Measurements from ENCODE around the gene ZC3HAV1L. TPM values are rescaled to one million over a fixed set of nuclear protein-coding genes. Genes with fewer than 3 reads are reported as not detected.

ZC3HAV1L gene
- total RNA-seq, 2 donors from 2014 or later: 6.2 to 20.8 TPM

- Histone ChIP-seq H3K4me1 (no peaks in the 10 kb centered on the region), H3K4me3 (no peak overlapping the region), H3K27me3 (no peaks in the 10 kb centered on the region), H3K27ac (no peak overlapping the region), H3K36me3 (replicated peaks in 1 of 2; ENCODE audit: insufficient read depth in 1 of 2, low read depth in 2 of 2) (peaks cover 0 to 12% of the 10 kb centered on the region in 2 donors), H3K9me3 (no peaks in the 10 kb centered on the region)
- TF ChIP-seq POLR2A (IDR thresholded peaks at IDR 0.05) (no peak), CTCF (IDR thresholded peaks at IDR 0.05) (no peak)
- DNase-seq: no peak
- whole genome bisulfite sequencing, 2 donors: 80 to 81% methylated on average over 9 of the region's 9 CpGs
- intact Hi-C loops (cut with DNase I): no loop called here
- ATAC-seq: no peak
Measured at GRCh38 chr7:139066315-139066714, 30.5 kb upstream of the ZC3HAV1L start.

GRCh38 chr7:139065323-139065722 lies 29.5 kb upstream of the ZC3HAV1L start:
- Histone ChIP-seq H3K9me3 (no peaks in the 10 kb centered on the region), H3K27me3 (no peaks in the 10 kb centered on the region), H3K36me3 (replicated peaks in 1 of 2; ENCODE audit: insufficient read depth in 1 of 2, low read depth in 2 of 2) (peaks cover 1 to 15% of the 10 kb centered on the region in 2 donors), H3K27ac (no peak overlapping the region), H3K4me3 (no peak overlapping the region), H3K4me1 (no peaks in the 10 kb centered on the region)
- no peak for ATAC-seq
- no peak for DNase-seq
- intact Hi-C loops (cut with DNase I): no loop called here
- TF ChIP-seq CTCF (IDR thresholded peaks at IDR 0.05) (no peak), POLR2A (IDR thresholded peaks at IDR 0.05) (no peak)
- 81 to 88% methylated on average over 11 of the region's 11 CpGs for WGBS, 2 donors

- TF ChIP-seq POLR2A (IDR thresholded peaks at IDR 0.05): no peak
- ATAC-seq (no peak), DNase-seq (no peak)
- Histone ChIP-seq H3K27ac (no peak overlapping the region), H3K9me3 (no peaks in the 10 kb centered on the region), H3K36me3 (replicated peaks in 1 of 2; ENCODE audit: insufficient read depth in 1 of 2, low read depth in 2 of 2) (peaks cover 3 to 11% of the 10 kb centered on the region in 2 donors), H3K4me1 (no peaks in the 10 kb centered on the region), H3K4me3 (no peak overlapping the region), H3K27me3 (no peaks in the 10 kb centered on the region)
- intact Hi-C loops (cut with DNase I): no loop called here
- 81 to 87% methylated on average over 5 of the region's 5 CpGs for WGBS, 2 donors
Measured at GRCh38 chr7:139061416-139061815, 25.6 kb upstream of the ZC3HAV1L start.

GRCh38 chr7:139060695-139061237 lies 24.9 kb upstream of the ZC3HAV1L start:
- WGBS, 2 donors: 82 to 92% methylated on average over 5 of the region's 5 CpGs
- no peak overlapping the region for H3K27ac ChIP-seq
- H3K27me3 ChIP-seq: no peaks in the 10 kb centered on the region
- no peak for TF ChIP-seq POLR2A (IDR thresholded peaks at IDR 0.05)
- TF ChIP-seq CTCF (IDR thresholded peaks at IDR 0.05): no peak
- peaks cover 3 to 11% of the 10 kb centered on the region in 2 donors for H3K36me3 ChIP-seq (replicated peaks in 1 of 2; ENCODE audit: insufficient read depth in 1 of 2, low read depth in 2 of 2)
- no peak for DNase-seq
- H3K4me3 ChIP-seq: no peak overlapping the region
- ATAC-seq: no peak
- H3K9me3 ChIP-seq: no peaks in the 10 kb centered on the region
- intact Hi-C loops (cut with DNase I): no loop called here
- no peaks in the 10 kb centered on the region for H3K4me1 ChIP-seq

DNA sequence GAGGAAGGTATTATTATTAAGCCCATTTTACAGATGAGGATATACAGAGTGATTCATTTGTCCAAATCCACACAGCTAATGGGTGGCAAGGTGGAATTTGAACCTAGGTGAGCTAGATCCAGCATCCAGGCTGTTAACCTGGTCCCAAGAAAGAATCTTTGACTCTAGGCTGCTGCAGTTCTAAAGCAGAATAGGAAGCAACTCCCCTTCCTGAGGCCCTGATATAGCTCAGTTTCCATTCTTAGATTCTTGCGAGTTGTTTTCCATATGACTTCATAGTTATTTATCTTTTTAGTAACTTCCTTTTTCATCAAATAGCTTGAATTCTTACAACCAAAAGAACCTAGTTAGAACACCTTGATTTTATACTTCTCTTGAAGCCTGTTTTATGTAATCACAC lies 24.1 kb upstream of the ZC3HAV1L start:
- Histone ChIP-seq H3K9me3 (no peaks in the 10 kb centered on the region), H3K27ac (no peak overlapping the region), H3K4me1 (no peaks in the 10 kb centered on the region), H3K4me3 (no peak overlapping the region), H3K36me3 (replicated peaks in 1 of 2; ENCODE audit: insufficient read depth in 1 of 2, low read depth in 2 of 2) (peaks cover 3 to 9% of the 10 kb centered on the region in 2 donors), H3K27me3 (no peaks in the 10 kb centered on the region)
- WGBS, 2 donors: 68 to 75% methylated on average over 1 of the region's 1 CpG
- ATAC-seq (no peak), DNase-seq (no peak)
- intact Hi-C loops (cut with DNase I): no loop called here
- TF ChIP-seq CTCF (IDR thresholded peaks at IDR 0.05) (no peak), POLR2A (IDR thresholded peaks at IDR 0.05) (no peak)

All from body of pancreas (tissue), 4 donors.